Epithelial cell of proximal tubule (primary cell): ENCODE measurements around the gene RABL2B. TPM values are rescaled to one million over a fixed set of nuclear protein-coding genes. Genes with fewer than 3 reads are reported as not detected.

Experiments used
- DNase-seq: peaks from one replicate; pipeline ENCODE4 v3.0.0-alpha.2; 2011; ENCODE audit warnings: low read depth
- H3K4me3 ChIP-seq: 2 replicates; pipeline ENCODE4 v1.5.1; 2011; ENCODE audit warnings: low read depth, mild to moderate bottlenecking, low read length
- total RNA-seq: library from RNA; depleted of rRNA; stranded (reverse); fragments of >200 nt; gene quantifications from 2 replicates; pipeline ENCODE4 v1.2.3, GENCODE V29; 2015
- TF ChIP-seq, protein P1 (sequence below): conservative IDR thresholded peaks from 2 replicates; pipeline ENCODE4 v1.5.1; 2012; ENCODE audit warnings: low read depth, mild to moderate bottlenecking, low read length

The RABL2B gene
- total RNA-seq, 1 donor from 2014 or later, result 14.6 TPM

DNA sequence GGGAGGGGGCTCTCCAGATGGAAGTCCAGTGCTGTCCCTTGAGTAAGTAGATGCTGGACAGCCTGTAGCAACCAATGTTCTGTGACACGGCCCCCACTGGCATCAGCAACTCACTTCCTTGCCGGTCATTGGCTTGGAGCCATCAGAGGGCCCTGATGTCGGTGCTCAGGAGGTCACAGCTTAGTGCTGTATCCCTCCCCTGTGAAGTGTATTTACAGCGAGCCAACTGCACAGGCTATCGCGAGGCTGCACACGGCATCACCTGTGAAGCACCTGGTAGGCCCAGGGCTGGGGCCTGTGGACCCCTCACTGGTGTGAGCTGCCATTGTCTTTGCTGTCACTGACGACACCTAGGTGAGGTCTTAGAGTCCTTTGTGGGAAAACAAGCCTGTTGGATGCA is 58.8 kb downstream of the RABL2B start:
- no peak for DNase-seq
- TF ChIP-seq, protein P1, sequence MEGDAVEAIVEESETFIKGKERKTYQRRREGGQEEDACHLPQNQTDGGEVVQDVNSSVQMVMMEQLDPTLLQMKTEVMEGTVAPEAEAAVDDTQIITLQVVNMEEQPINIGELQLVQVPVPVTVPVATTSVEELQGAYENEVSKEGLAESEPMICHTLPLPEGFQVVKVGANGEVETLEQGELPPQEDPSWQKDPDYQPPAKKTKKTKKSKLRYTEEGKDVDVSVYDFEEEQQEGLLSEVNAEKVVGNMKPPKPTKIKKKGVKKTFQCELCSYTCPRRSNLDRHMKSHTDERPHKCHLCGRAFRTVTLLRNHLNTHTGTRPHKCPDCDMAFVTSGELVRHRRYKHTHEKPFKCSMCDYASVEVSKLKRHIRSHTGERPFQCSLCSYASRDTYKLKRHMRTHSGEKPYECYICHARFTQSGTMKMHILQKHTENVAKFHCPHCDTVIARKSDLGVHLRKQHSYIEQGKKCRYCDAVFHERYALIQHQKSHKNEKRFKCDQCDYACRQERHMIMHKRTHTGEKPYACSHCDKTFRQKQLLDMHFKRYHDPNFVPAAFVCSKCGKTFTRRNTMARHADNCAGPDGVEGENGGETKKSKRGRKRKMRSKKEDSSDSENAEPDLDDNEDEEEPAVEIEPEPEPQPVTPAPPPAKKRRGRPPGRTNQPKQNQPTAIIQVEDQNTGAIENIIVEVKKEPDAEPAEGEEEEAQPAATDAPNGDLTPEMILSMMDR, result no peak
- H3K4me3 ChIP-seq, result no peak overlapping the region

DNA sequence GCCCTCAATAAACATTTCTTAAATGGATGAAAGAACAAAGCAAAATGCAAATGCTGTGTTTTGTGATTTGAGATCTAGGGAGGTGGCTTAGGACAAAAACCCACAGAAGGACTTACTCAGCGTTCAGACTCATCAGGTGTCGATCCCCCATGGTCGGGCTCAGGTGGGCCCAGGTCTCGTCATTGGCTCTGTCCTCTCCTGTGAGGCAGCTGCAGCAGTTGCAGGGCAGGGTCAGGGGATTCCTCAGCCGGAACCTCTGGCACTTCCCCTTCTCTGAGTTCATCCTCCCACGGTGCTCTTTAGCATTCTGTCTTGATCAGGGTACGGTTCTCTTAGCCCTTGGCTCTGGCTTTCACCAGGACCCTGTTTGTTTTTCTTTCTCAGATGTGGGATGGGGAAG is 59.4 kb downstream of the RABL2B start:
- TF ChIP-seq, protein P1, result no peak
- no peak for DNase-seq
- no peak overlapping the region for H3K4me3 ChIP-seq

DNA sequence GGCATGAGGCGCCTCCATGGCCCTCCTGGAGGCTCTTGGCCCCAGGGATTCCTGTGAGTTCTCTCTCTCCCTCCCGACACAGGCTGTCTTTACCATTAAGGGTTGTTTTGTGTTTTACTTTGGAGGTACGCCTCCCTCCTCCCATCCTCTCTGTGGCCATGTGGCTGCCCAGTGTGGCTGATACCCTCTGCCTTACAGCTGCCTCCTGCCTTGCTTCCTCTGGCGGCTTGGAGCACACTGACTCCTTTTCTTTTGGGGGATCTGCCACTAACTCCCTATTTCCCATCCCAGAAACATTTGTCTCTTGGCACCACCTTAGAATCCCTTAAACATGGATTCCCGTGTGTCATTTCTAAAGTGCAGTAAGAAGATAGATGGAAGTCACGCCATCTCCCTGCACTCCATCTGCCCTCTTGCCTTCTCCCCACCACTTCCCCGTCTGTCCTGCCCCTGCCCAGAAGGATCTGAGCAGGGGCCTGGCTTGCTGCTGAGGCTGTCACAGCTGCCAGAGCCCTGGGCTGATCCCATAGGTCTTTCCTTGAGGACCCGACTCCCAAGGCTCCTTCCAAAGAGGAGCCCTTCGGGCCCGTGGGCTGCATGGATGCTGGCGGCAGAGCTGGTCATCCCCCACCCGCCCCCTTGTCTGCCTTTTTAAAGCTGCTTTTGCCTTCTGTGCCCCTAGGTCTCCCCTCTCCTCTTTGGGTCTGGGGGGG is 60.6 kb downstream of the RABL2B start:
- TF ChIP-seq, protein P1, result no peak
- H3K4me3 ChIP-seq, result no peak overlapping the region
- no peak for DNase-seq

DNA sequence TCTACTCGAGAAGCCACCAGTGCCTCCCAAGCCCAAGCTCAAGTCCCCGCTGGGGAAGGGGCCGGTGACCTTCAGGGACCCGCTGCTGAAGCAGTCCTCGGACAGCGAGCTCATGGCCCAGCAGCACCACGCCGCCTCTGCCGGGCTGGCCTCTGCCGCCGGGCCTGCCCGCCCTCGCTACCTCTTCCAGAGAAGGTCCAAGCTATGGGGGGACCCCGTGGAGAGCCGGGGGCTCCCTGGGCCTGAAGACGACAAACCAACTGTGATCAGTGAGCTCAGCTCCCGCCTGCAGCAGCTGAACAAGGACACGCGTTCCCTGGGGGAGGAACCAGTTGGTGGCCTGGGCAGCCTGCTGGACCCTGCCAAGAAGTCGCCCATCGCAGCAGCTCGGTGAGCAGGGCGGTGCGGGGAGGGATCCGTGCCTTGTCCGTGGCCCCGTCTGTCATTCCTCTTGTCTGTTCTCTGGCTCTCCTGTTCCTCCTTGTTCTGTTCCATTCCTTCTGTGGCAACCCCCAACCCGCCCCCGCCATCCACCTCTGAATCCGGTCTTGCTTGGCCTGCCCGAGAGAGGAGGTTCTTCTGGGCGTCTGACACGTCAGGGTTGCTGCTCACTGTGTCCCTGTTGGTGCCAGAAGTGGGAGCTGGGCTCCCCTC is 61.3 kb downstream of the RABL2B start:
- TF ChIP-seq, protein P1, result no peak
- H3K4me3 ChIP-seq, result no peak overlapping the region
- DNase-seq, result no peak

DNA sequence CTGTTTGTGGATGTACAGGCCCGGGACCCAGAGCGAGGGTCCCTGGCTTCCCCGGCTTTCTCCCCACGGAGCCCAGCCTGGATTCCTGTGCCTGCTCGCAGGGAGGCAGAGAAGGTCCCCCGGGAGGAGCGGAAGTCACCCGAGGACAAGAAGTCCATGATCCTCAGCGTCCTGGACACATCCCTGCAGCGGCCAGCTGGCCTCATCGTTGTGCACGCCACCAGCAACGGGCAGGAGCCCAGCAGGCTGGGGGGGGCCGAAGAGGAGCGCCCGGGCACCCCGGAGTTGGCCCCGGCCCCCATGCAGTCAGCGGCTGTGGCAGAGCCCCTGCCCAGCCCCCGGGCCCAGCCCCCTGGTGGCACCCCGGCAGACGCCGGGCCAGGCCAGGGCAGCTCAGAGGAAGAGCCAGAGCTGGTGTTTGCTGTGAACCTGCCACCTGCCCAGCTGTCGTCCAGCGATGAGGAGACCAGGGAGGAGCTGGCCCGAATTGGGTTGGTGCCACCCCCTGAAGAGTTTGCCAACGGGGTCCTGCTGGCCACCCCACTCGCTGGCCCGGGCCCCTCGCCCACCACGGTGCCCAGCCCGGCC is 62.1 kb downstream of the RABL2B start:
- TF ChIP-seq, protein P1, result no peak
- H3K4me3 ChIP-seq, result no peak overlapping the region
- no peak for DNase-seq

DNA sequence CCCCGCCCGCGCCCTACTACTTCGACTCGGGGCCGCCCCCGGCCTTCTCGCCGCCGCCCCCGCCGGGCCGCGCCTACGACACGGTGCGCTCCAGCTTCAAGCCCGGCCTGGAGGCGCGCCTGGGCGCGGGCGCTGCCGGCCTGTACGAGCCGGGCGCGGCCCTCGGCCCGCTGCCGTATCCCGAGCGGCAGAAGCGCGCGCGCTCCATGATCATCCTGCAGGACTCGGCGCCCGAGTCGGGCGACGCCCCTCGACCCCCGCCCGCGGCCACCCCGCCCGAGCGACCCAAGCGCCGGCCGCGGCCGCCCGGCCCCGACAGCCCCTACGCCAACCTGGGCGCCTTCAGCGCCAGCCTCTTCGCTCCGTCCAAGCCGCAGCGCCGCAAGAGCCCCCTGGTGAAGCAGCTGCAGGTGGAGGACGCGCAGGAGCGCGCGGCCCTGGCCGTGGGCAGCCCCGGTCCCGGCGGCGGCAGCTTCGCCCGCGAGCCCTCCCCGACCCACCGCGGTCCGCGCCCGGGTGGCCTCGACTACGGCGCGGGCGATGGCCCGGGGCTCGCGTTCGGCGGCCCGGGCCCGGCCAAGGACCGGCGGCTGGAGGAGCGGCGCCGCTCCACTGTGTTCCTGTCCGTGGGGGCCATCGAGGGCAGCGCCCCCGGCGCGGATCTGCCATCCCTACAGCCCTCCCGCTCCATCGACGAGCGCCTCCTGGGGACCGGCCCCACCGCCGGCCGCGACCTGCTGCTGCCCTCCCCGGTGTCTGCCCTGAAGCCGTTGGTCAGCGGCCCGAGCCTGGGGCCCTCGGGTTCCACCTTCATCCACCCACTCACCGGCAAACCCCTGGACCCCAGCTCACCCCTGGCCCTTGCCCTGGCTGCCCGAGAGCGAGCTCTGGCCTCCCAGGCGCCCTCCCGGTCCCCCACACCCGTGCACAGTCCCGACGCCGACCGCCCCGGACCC is 62.9 kb downstream of the RABL2B start:
- no peak for DNase-seq
- TF ChIP-seq, protein P1, result no peak
- no peak overlapping the region for H3K4me3 ChIP-seq
